Trophoblast cell (in vitro differentiated cells and primary cell): ENCODE results near the gene ALB.
A peak's percentile ranks its signal among the peaks of the same experiment; 100 is the strongest.

Experiments
- DNase-seq, 2 donors: peaks; one replicate each; pipeline ENCODE4 v3.0.0-alpha.2; 2016
- H2AFZ ChIP-seq: 2 replicates; pipeline ENCODE4 v1.6.1; 2013; ENCODE audit warnings: low read length, moderate library complexity, mild to moderate bottlenecking; ENCODE audit not compliant: insufficient read depth, poor library complexity
- H2AK5ac ChIP-seq: 2 replicates; pipeline ENCODE4 v1.6.1; 2013; ENCODE audit warnings: mild to moderate bottlenecking, low read length
- H2BK120ac ChIP-seq: 2 replicates; pipeline ENCODE4 v1.6.1; 2013; ENCODE audit warnings: low read length, mild to moderate bottlenecking, moderate library complexity; ENCODE audit not compliant: insufficient read depth, poor library complexity
- H2BK12ac ChIP-seq: 2 replicates; pipeline ENCODE4 v1.6.1; 2013; ENCODE audit warnings: mild to moderate bottlenecking, low read length, moderate library complexity
- H2BK5ac ChIP-seq: 2 replicates; pipeline ENCODE4 v1.6.1; 2013; ENCODE audit warnings: low read length, low read depth, moderate library complexity, mild to moderate bottlenecking; ENCODE audit not compliant: poor library complexity
- H3K14ac ChIP-seq: 2 replicates; pipeline ENCODE4 v1.6.1; 2013; ENCODE audit warnings: mild to moderate bottlenecking, low read length
- H3K18ac ChIP-seq: 2 replicates; pipeline ENCODE4 v1.6.1; 2013; ENCODE audit warnings: mild to moderate bottlenecking, low read length
- H3K23ac ChIP-seq: 2 replicates; pipeline ENCODE4 v1.6.1; 2013; ENCODE audit warnings: low read length
- H3K27ac ChIP-seq: 2 replicates; pipeline ENCODE4 v1.5.1; 2013; ENCODE audit warnings: low read depth, mild to moderate bottlenecking, inconsistent platforms, low read length, moderate library complexity
- H3K27me3 ChIP-seq: 2 replicates; pipeline ENCODE4 v1.6.1; 2013; ENCODE audit warnings: inconsistent platforms, mild to moderate bottlenecking, low read length, moderate library complexity; ENCODE audit not compliant: insufficient read depth
- H3K36me3 ChIP-seq, 2 experiments: 1 replicate in 1 of 2; 2 replicates in 1 of 2; pipeline ENCODE4 v1.6.1; 2013; ENCODE audit warnings: low read length in 2 of 2, mild to moderate bottlenecking in 2 of 2, moderate library complexity in 1 of 2; ENCODE audit not compliant: insufficient read depth in 2 of 2, control insufficient read depth in 1 of 2
- H3K4ac ChIP-seq: 2 replicates; pipeline ENCODE4 v1.6.1; 2013; ENCODE audit warnings: low read depth, mild to moderate bottlenecking, low read length, moderate library complexity
- H3K4me1 ChIP-seq, 2 experiments: 1 replicate in 1 of 2; 2 replicates in 1 of 2; pipeline ENCODE4 v1.6.1; 2013; ENCODE audit warnings: low read length in 2 of 2, mild to moderate bottlenecking in 2 of 2, moderate library complexity in 1 of 2; ENCODE audit not compliant: insufficient read depth in 2 of 2, control insufficient read depth in 1 of 2
- H3K4me2 ChIP-seq: 2 replicates; pipeline ENCODE4 v1.6.1; 2013; ENCODE audit warnings: inconsistent platforms, mild to moderate bottlenecking, low read length, moderate library complexity
- H3K4me3 ChIP-seq: 2 replicates; pipeline ENCODE4 v1.5.1; 2013; ENCODE audit warnings: mild to moderate bottlenecking, low read depth, low read length, inconsistent platforms
- H3K79me1 ChIP-seq: one replicate; pipeline ENCODE4 v1.6.1; 2013; ENCODE audit warnings: low read length
- H3K79me2 ChIP-seq: 2 replicates; pipeline ENCODE4 v1.6.1; 2013; ENCODE audit warnings: low read length, mild to moderate bottlenecking; ENCODE audit not compliant: control insufficient read depth, insufficient read depth, poor library complexity
- H3K9ac ChIP-seq: 2 replicates; pipeline ENCODE4 v1.6.1; 2013; ENCODE audit warnings: mild to moderate bottlenecking, low read length
- H3K9me3 ChIP-seq: 2 replicates; pipeline ENCODE4 v1.6.1; 2013; ENCODE audit warnings: low read depth, mild to moderate bottlenecking, control low read depth, inconsistent platforms, low read length; ENCODE audit not compliant: insufficient read depth
- H4K12ac ChIP-seq: 2 replicates; pipeline ENCODE4 v1.6.1; 2013; ENCODE audit warnings: low read depth, mild to moderate bottlenecking, low read length, moderate library complexity
- H4K8ac ChIP-seq: 2 replicates; pipeline ENCODE4 v1.6.1; 2013; ENCODE audit warnings: low read depth, mild to moderate bottlenecking, low read length, moderate library complexity
- H4K91ac ChIP-seq: one replicate; pipeline ENCODE4 v1.6.1; 2013; ENCODE audit warnings: low read depth, mild to moderate bottlenecking, low read length, moderate library complexity
- WGBS: extraction: QIAGEN DNeasy Blood & Tissue Kit; methylation state at CpG from one replicate; pipeline ENCODE4 v1.1.7; 2013; ENCODE audit warnings: missing lambda C conversion rate; ENCODE audit not compliant: insufficient read length, insufficient coverage; ENCODE audit errors: extremely low coverage; 5-methylcytosine and 5-hydroxymethylcytosine counted together

Gene ALB

GRCh38 chr4:73447671-73448070 is 43.6 kb downstream of the ALB start:
- no peaks in the 10 kb centered on the region for H3K9me3 ChIP-seq
- no peaks in the 10 kb centered on the region for H3K27me3 ChIP-seq
- H3K14ac ChIP-seq, result no peak overlapping the region
- no peak overlapping the region for H3K27ac ChIP-seq
- peaks cover 5% of the 10 kb centered on the region for H3K79me1 ChIP-seq
- no peak overlapping the region for H4K12ac ChIP-seq
- no peaks in the 10 kb centered on the region for H3K36me3 ChIP-seq
- H3K18ac ChIP-seq, result no peak overlapping the region
- no peak overlapping the region for H4K91ac ChIP-seq
- H3K4me2 ChIP-seq, result no peak overlapping the region
- no peak overlapping the region for H3K23ac ChIP-seq
- peaks cover 8% of the 10 kb centered on the region in 2 experiments for H3K4me1 ChIP-seq
- 100% methylated on average over 1 of the region's 4 CpGs for WGBS
- no peaks in the 10 kb centered on the region for H3K79me2 ChIP-seq
- no peak overlapping the region for H2AK5ac ChIP-seq
- no peak overlapping the region for H2BK120ac ChIP-seq
- DNase-seq, result no peak
- no peak overlapping the region for H3K4ac ChIP-seq
- H2BK12ac ChIP-seq, result no peak overlapping the region
- no peak overlapping the region for H2AFZ ChIP-seq
- no peak overlapping the region for H3K4me3 ChIP-seq
- H2BK5ac ChIP-seq, result no peak overlapping the region
- no peak overlapping the region for H3K9ac ChIP-seq
- no peak overlapping the region for H4K8ac ChIP-seq

- H3K4ac ChIP-seq, result no peak overlapping the region
- no peak overlapping the region for H3K18ac ChIP-seq
- H3K27me3 ChIP-seq, result no peaks in the 10 kb centered on the region
- no peak overlapping the region for H3K4me2 ChIP-seq
- no peak overlapping the region for H3K23ac ChIP-seq
- no peak overlapping the region for H2BK5ac ChIP-seq
- H3K9me3 ChIP-seq, result no peaks in the 10 kb centered on the region
- no CpG with 5 or more reads among the region's 4 CpGs for WGBS
- H3K79me1 ChIP-seq, result peaks cover 5% of the 10 kb centered on the region
- H2BK12ac ChIP-seq, result no peak overlapping the region
- no peak overlapping the region for H2BK120ac ChIP-seq
- no peak for DNase-seq
- H3K9ac ChIP-seq, result no peak overlapping the region
- H4K91ac ChIP-seq, result no peak overlapping the region
- H4K12ac ChIP-seq, result no peak overlapping the region
- H3K14ac ChIP-seq, result no peak overlapping the region
- H3K79me2 ChIP-seq, result no peaks in the 10 kb centered on the region
- H4K8ac ChIP-seq, result no peak overlapping the region
- no peak overlapping the region for H3K4me3 ChIP-seq
- H3K36me3 ChIP-seq, result no peaks in the 10 kb centered on the region
- peaks cover 8 to 10% of the 10 kb centered on the region in 2 experiments for H3K4me1 ChIP-seq
- H2AK5ac ChIP-seq, result no peak overlapping the region
- no peak overlapping the region for H2AFZ ChIP-seq
- H3K27ac ChIP-seq, result no peak overlapping the region
Observed at GRCh38 chr4:73448448-73449203, 44.5 kb downstream of the ALB start.

- Histone ChIP-seq H4K12ac (no peak overlapping the region), H2AK5ac (no peak overlapping the region), H3K18ac (no peak overlapping the region), H2AFZ (peak overlapping the region; percentile 79), H2BK120ac (peak overlapping the region; percentile 77), H3K4me3 (no peak overlapping the region), H3K4me1 (peaks cover 8 to 10% of the 10 kb centered on the region in 2 experiments), H3K4ac (no peak overlapping the region), H2BK5ac (peak overlapping the region; percentile 82), H3K9me3 (no peaks in the 10 kb centered on the region), H3K27me3 (no peaks in the 10 kb centered on the region), H4K91ac (peak overlapping the region; percentile 79), H3K4me2 (no peak overlapping the region), H3K27ac (peak overlapping the region; percentile 88), H3K23ac (no peak overlapping the region), H3K79me1 (peaks cover 6% of the 10 kb centered on the region), H3K36me3 (no peaks in the 10 kb centered on the region), H4K8ac (peak overlapping the region; percentile 0), H3K79me2 (no peaks in the 10 kb centered on the region), H3K9ac (no peak overlapping the region), H3K14ac (peak overlapping the region; percentile 53), H2BK12ac (peak overlapping the region; percentile 94)
- no CpG with 5 or more reads among the region's 9 CpGs for WGBS
- DNase-seq, result peak; percentile 4 to 25
Observed at GRCh38 chr4:73450398-73451004, 46.4 kb downstream of the ALB start.

GRCh38 chr4:73451404-73451803 is 47.3 kb downstream of the ALB start:
- no peak overlapping the region for H3K4me3 ChIP-seq
- H2AK5ac ChIP-seq, result no peak overlapping the region
- H3K9me3 ChIP-seq, result no peaks in the 10 kb centered on the region
- no CpG with 5 or more reads among the region's 3 CpGs for WGBS
- DNase-seq, result no peak
- peaks cover 8 to 10% of the 10 kb centered on the region in 2 experiments for H3K4me1 ChIP-seq
- no peak overlapping the region for H3K14ac ChIP-seq
- H3K18ac ChIP-seq, result no peak overlapping the region
- no peaks in the 10 kb centered on the region for H3K36me3 ChIP-seq
- H4K8ac ChIP-seq, result no peak overlapping the region
- no peak overlapping the region for H3K4ac ChIP-seq
- H3K27ac ChIP-seq, result no peak overlapping the region
- peaks cover 6% of the 10 kb centered on the region for H3K79me1 ChIP-seq
- no peaks in the 10 kb centered on the region for H3K27me3 ChIP-seq
- H4K12ac ChIP-seq, result no peak overlapping the region
- no peak overlapping the region for H2BK12ac ChIP-seq
- H3K9ac ChIP-seq, result no peak overlapping the region
- H3K23ac ChIP-seq, result no peak overlapping the region
- H3K79me2 ChIP-seq, result no peaks in the 10 kb centered on the region
- H3K4me2 ChIP-seq, result no peak overlapping the region
- H4K91ac ChIP-seq, result no peak overlapping the region
- no peak overlapping the region for H2BK120ac ChIP-seq
- no peak overlapping the region for H2AFZ ChIP-seq
- H2BK5ac ChIP-seq, result no peak overlapping the region
